Measurements from ENCODE around the gene MAEA. TPM values are rescaled to one million over a fixed set of nuclear protein-coding genes. Genes with fewer than 3 reads are reported as not detected.

Gene MAEA
- 62.9 and 70.5 TPM in 2 replicates for total RNA-seq

GRCh38 chr4:1289207-1290164, at the start of gene MAEA:
MAEA (plus strand) TSS chr4:1289891; CDS start chr4:1289914, 23 bp downstream.

GRCh38 chr4:1248245-1249147, 41.2 kb upstream of the MAEA start, which contains the start of gene CTBP1:
CTBP1 (minus strand) TSS chr4:1249130; CDS start chr4:1241331, 7,799 bp downstream.

GRCh38 chr4:1346781-1347409, 57.2 kb downstream of the MAEA start, which contains the start of gene UVSSA:
UVSSA (plus strand) TSS chr4:1347208; CDS start chr4:1348092, 884 bp downstream.

Other genes with a start within 250 kb of the MAEA start
- gene RNF212, start 176.3 kb upstream of the MAEA start, total RNA-seq = 0.36 and 2.3 TPM in 2 replicates
- gene SPON2, start 117.3 kb upstream of the MAEA start, total RNA-seq = 0.40 and 0.57 TPM in 2 replicates
- gene CTBP1, start 40.8 kb upstream of the MAEA start, total RNA-seq = 179 and 183 TPM in 2 replicates
- gene UVSSA, start 57.3 kb downstream of the MAEA start, total RNA-seq = 7.6 and 10.8 TPM in 2 replicates
- not detected in 2 replicates for gene NKX1-1, start 116.6 kb downstream of the MAEA start, total RNA-seq

All from thoracic aorta endothelial cell (primary cell).